ENCODE measurements around the gene C12orf76. TPM values are rescaled to one million over a fixed set of nuclear protein-coding genes. Genes with fewer than 3 reads are reported as not detected.

The C12orf76 gene
- total and polyA plus RNA-seq, 9 of the 15 experiments (the other 6 are each of a cell fraction or from before 2014, with no cell fraction given): 6.3 to 38.6 (median 12.3) TPM

DNA sequence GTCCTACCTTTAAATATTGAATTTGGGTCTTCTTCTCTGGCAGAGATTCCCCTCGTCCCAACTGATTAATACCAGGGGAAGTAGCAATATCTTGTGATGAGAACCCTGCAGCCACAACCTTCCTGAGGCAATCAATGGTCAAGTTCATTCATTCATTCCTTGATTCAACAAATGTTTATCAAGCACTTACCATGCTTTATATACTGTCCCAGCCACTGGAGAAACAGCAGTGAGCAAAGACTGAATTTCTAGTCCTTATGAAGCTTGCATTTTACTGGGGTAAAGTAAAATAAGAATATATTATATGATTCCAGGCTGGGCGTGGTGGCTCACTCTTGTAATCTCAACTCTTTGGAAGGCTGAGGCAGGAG, 51.9 kb downstream of the C12orf76 start (continued):
- TF ChIP-seq, protein P1, sequence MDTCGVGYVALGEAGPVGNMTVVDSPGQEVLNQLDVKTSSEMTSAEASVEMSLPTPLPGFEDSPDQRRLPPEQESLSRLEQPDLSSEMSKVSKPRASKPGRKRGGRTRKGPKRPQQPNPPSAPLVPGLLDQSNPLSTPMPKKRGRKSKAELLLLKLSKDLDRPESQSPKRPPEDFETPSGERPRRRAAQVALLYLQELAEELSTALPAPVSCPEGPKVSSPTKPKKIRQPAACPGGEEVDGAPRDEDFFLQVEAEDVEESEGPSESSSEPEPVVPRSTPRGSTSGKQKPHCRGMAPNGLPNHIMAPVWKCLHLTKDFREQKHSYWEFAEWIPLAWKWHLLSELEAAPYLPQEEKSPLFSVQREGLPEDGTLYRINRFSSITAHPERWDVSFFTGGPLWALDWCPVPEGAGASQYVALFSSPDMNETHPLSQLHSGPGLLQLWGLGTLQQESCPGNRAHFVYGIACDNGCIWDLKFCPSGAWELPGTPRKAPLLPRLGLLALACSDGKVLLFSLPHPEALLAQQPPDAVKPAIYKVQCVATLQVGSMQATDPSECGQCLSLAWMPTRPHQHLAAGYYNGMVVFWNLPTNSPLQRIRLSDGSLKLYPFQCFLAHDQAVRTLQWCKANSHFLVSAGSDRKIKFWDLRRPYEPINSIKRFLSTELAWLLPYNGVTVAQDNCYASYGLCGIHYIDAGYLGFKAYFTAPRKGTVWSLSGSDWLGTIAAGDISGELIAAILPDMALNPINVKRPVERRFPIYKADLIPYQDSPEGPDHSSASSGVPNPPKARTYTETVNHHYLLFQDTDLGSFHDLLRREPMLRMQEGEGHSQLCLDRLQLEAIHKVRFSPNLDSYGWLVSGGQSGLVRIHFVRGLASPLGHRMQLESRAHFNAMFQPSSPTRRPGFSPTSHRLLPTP (IDR thresholded peaks at IDR 0.05; ENCODE audit: borderline replicate concordance, extremely low read depth, insufficient read length): no peak
- TF ChIP-seq, protein P2, sequence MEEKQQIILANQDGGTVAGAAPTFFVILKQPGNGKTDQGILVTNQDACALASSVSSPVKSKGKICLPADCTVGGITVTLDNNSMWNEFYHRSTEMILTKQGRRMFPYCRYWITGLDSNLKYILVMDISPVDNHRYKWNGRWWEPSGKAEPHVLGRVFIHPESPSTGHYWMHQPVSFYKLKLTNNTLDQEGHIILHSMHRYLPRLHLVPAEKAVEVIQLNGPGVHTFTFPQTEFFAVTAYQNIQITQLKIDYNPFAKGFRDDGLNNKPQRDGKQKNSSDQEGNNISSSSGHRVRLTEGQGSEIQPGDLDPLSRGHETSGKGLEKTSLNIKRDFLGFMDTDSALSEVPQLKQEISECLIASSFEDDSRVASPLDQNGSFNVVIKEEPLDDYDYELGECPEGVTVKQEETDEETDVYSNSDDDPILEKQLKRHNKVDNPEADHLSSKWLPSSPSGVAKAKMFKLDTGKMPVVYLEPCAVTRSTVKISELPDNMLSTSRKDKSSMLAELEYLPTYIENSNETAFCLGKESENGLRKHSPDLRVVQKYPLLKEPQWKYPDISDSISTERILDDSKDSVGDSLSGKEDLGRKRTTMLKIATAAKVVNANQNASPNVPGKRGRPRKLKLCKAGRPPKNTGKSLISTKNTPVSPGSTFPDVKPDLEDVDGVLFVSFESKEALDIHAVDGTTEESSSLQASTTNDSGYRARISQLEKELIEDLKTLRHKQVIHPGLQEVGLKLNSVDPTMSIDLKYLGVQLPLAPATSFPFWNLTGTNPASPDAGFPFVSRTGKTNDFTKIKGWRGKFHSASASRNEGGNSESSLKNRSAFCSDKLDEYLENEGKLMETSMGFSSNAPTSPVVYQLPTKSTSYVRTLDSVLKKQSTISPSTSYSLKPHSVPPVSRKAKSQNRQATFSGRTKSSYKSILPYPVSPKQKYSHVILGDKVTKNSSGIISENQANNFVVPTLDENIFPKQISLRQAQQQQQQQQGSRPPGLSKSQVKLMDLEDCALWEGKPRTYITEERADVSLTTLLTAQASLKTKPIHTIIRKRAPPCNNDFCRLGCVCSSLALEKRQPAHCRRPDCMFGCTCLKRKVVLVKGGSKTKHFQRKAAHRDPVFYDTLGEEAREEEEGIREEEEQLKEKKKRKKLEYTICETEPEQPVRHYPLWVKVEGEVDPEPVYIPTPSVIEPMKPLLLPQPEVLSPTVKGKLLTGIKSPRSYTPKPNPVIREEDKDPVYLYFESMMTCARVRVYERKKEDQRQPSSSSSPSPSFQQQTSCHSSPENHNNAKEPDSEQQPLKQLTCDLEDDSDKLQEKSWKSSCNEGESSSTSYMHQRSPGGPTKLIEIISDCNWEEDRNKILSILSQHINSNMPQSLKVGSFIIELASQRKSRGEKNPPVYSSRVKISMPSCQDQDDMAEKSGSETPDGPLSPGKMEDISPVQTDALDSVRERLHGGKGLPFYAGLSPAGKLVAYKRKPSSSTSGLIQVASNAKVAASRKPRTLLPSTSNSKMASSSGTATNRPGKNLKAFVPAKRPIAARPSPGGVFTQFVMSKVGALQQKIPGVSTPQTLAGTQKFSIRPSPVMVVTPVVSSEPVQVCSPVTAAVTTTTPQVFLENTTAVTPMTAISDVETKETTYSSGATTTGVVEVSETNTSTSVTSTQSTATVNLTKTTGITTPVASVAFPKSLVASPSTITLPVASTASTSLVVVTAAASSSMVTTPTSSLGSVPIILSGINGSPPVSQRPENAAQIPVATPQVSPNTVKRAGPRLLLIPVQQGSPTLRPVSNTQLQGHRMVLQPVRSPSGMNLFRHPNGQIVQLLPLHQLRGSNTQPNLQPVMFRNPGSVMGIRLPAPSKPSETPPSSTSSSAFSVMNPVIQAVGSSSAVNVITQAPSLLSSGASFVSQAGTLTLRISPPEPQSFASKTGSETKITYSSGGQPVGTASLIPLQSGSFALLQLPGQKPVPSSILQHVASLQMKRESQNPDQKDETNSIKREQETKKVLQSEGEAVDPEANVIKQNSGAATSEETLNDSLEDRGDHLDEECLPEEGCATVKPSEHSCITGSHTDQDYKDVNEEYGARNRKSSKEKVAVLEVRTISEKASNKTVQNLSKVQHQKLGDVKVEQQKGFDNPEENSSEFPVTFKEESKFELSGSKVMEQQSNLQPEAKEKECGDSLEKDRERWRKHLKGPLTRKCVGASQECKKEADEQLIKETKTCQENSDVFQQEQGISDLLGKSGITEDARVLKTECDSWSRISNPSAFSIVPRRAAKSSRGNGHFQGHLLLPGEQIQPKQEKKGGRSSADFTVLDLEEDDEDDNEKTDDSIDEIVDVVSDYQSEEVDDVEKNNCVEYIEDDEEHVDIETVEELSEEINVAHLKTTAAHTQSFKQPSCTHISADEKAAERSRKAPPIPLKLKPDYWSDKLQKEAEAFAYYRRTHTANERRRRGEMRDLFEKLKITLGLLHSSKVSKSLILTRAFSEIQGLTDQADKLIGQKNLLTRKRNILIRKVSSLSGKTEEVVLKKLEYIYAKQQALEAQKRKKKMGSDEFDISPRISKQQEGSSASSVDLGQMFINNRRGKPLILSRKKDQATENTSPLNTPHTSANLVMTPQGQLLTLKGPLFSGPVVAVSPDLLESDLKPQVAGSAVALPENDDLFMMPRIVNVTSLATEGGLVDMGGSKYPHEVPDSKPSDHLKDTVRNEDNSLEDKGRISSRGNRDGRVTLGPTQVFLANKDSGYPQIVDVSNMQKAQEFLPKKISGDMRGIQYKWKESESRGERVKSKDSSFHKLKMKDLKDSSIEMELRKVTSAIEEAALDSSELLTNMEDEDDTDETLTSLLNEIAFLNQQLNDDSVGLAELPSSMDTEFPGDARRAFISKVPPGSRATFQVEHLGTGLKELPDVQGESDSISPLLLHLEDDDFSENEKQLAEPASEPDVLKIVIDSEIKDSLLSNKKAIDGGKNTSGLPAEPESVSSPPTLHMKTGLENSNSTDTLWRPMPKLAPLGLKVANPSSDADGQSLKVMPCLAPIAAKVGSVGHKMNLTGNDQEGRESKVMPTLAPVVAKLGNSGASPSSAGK (IDR thresholded peaks at IDR 0.05): peak; percentile 38; the same call in 1 of the 2 replicates
- TF ChIP-seq, protein P3, sequence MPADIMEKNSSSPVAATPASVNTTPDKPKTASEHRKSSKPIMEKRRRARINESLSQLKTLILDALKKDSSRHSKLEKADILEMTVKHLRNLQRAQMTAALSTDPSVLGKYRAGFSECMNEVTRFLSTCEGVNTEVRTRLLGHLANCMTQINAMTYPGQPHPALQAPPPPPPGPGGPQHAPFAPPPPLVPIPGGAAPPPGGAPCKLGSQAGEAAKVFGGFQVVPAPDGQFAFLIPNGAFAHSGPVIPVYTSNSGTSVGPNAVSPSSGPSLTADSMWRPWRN (IDR thresholded peaks at IDR 0.05; ENCODE audit: low read depth): no peak
- TF ChIP-seq KDM4B (IDR thresholded peaks at IDR 0.05; ENCODE audit: borderline replicate concordance in 2 of 2, low read depth in 1 of 2) (no peak), ZNF224 (CRISPR knock-in tag; IDR thresholded peaks at IDR 0.05) (no peak), ZNF165 (CRISPR knock-in tag; IDR thresholded peaks at IDR 0.05; ENCODE audit: borderline replicate concordance) (no peak), HLTF (IDR thresholded peaks at IDR 0.05) (no peak), MYC (IDR thresholded peaks at IDR 0.05; ENCODE audit: low read depth, low read length) (0 out of 2 replicates have a peak, but pooled peaks have one; percentile 1), MYC (CRISPR knock-in tag; IDR thresholded peaks at IDR 0.05; ENCODE audit: borderline replicate concordance, low read depth) (no peak), MBD2 (IDR thresholded peaks at IDR 0.05; ENCODE audit: borderline replicate concordance, low read depth) (no peak), JUND (IDR thresholded peaks at IDR 0.05; ENCODE audit: borderline replicate concordance, low read depth, low read length) (no peak), JUND (tag; IDR thresholded peaks at IDR 0.05; ENCODE audit: borderline replicate concordance, low read depth, low read length) (no peak)

Measured in K562 (cell line).